B cell (primary cell): ENCODE data around the gene MIOX.

ENCODE experiments used
- EZH2 ChIP-seq: IDR thresholded peaks from 2 replicates; pipeline ENCODE4 v1.6.1; 2012; ENCODE audit warnings: borderline replicate concordance, low read depth, mild to moderate bottlenecking, moderate library complexity, low read length; ENCODE audit not compliant: insufficient read depth, poor library complexity, severe bottlenecking
- TF ChIP-seq, protein P1 (sequence below): fragments of 200-600 bp; IDR thresholded peaks from one replicate; pipeline ENCODE4 v1.8.0; 2022; ENCODE audit warnings: antibody characterized with exemption, mild to moderate bottlenecking

DNA sequence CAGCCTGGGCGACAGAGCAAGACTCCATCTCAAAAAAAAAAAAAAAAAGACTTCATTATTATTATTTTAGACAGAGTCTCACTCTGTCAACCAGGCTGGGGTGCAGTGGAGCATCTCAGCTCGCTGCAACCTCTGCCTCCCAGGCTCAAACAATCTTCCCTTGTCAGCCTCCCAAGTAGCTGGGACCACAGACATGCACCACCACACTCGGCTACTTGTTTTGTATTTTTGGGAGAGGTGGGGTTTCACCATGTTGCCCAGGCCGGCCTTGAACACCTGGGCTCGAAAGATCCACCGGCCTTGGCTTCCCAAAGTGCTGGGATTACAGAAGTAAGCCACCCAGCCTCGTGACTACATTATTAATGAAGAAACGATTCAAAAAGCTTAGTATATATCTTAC is 48.5 kb downstream of the MIOX start:
- TF ChIP-seq, protein P1, sequence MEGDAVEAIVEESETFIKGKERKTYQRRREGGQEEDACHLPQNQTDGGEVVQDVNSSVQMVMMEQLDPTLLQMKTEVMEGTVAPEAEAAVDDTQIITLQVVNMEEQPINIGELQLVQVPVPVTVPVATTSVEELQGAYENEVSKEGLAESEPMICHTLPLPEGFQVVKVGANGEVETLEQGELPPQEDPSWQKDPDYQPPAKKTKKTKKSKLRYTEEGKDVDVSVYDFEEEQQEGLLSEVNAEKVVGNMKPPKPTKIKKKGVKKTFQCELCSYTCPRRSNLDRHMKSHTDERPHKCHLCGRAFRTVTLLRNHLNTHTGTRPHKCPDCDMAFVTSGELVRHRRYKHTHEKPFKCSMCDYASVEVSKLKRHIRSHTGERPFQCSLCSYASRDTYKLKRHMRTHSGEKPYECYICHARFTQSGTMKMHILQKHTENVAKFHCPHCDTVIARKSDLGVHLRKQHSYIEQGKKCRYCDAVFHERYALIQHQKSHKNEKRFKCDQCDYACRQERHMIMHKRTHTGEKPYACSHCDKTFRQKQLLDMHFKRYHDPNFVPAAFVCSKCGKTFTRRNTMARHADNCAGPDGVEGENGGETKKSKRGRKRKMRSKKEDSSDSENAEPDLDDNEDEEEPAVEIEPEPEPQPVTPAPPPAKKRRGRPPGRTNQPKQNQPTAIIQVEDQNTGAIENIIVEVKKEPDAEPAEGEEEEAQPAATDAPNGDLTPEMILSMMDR: no peak
- TF ChIP-seq EZH2: no peak
